Medulla oblongata (tissue), 1 donor: Measurements from ENCODE around the gene TGFA.

ENCODE experiments used
- DNase-seq: peaks from one replicate; pipeline ENCODE4 v3.0.0-alpha.2; 2015; ENCODE audit errors: extremely low spot score

TGFA gene

DNA sequence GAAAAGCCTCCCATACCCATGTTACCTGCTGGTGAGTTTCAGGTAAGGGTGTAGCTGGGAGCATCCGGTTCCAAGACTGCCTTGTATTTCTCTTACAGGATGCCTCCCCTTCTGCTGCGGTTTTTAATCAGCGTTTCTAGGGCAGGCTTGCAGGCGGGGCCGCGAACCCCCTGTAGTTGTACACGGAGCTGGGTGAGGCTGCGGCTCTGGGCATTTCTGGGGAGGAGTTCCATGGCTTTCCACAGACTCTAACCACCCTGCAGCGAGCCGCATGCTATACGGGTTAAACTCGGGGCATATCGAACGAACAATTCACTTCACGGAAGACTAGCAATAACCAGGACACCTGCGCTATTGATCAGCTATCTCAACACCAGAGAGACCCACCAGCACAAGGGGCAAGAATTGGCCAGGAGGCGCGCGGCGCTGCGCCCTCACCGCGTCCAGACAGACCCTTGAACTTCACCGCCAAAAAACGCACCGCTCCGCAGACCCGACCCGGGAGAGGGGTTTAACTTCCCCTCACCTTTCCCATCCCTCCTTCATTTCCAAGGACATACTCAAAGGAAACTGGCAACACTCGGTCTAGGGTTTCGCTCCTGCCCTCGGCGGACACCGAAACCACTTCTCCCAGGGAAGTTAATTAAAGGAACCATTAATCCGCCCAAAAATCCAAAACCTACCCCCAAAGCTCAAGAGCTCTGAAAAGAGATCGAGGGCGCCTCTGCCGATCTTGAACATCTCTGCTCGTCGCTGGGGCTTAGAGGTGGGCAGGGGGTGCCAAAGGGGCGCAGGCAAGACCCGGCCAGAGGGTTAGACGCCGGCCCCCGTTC lies 909 bp downstream of the TGFA start:
- no peak for DNase-seq

DNA sequence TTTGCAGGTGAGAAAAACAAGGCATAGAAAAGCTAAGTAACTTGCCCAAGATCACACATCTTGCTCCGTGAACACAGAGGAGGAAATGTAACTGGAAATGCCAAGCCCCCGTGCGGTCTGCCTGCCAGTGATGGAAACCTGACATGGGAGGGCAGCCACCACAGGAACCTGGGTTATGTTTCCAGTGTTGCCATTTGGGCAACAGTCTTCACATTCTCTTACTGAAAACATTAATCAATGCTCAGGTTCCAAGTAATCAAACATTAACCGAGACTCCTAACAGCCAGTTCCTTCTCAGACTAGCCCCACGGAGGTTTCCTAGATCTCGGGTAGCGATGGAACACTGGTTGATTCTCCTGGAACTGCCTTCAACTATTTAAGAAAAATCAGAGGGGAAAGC lies 2.5 kb downstream of the TGFA start:
- no peak for DNase-seq

DNA sequence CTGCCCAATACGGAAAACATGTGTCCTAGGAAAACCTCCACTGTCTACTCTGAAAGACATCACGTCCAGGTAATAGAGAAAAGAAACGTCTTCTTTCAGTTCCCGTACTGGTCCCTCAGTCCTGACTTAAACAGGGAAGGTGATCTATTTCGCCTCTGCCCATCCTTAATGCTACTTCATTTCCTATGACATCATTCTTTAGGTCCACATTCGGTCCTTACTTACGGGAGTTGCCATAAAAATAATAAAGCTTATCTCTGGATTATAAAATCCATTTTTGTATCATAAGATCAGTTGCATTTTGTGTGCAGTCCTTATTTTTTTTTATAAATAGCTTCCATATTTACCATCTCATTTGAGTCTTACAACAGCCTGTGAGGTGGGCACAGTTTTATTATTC lies 3.7 kb downstream of the TGFA start:
- no peak for DNase-seq

DNA sequence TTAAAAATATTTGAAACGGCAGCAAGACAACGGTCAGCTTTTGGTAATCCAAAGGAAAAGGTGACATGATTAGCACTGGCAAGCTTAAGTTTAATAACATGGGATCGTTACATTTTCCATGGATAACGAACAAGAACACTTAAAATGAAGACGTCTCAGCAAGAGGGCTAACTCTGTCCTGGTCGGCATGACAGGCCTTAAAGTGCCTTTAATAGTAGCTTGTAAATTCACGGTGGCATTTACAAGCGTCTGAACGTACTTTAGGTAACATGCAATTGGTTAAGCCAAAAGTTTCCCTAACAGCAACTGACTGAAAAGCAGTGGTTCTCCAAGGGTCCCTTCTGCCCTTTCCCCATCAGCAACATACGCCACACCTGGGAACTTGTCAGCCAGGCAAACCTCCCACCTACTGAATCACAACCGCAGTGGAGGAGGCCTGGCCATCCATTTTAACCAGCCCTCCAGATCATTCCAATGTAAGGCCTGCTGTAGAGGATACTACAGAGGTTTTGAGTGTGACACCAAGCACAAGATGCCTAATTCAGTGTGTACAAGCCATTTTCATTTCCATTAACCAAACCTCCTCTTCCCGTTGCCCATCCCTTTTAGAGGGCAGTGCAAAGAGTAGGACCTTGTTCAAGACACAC lies 4.4 kb downstream of the TGFA start:
- DNase-seq: no peak

DNA sequence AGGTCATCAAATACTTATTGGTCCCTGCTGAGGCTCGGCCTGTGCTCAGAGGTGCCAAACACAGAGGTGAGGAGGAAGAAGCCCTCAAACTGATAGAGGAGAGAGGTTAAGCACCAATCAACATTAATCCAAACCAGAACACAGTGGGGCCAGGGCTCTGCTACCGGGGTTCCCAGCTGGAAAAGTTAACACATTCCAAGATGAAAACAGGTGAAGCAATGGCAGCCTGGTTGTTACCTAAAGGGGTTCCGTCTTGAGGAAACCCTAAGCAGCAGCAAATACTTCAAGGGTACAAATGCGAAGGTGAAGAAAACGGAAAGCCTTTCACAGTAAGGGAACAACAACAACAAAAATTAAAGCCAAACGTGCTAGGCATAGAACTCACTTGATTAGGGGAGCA lies 5.4 kb downstream of the TGFA start:
- no peak for DNase-seq

DNA sequence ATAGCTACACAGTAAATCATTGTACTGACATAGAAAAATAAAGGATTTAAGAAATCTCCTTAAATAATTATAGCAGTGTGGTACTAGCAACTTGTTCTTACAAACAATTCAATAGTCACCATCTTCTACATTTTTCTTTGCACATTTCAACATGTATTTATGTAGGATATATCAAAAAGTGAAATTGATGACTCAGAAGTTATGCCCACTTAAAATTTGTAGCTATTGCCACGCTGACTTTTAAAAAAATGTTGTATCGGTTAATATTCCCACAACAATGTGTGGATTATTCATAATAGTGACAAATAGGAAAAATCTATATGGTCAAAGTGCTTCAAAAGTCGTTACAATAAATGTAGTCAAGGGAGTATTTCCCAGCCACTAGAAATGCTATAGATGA lies 6.7 kb downstream of the TGFA start:
- DNase-seq: no peak

DNA sequence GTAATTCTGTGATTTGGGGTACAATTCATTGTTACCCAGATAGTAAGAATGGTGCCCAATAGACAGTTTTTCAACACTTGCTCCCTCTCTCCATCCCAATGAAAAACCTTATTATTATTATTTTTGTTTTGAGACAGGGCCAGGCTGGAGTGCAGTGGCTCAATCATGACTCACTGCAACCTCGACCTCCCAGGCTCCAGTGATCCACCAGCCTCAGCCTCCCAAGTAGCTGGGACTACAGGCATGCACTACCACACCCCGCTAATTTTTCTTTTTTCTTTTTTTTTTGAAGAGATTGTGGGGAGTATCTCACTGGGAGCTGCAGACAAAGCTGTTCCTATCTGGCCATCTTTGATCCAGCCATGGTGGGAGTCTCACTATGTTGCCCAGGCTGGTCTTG lies 7.2 kb downstream of the TGFA start:
- no peak for DNase-seq

DNA sequence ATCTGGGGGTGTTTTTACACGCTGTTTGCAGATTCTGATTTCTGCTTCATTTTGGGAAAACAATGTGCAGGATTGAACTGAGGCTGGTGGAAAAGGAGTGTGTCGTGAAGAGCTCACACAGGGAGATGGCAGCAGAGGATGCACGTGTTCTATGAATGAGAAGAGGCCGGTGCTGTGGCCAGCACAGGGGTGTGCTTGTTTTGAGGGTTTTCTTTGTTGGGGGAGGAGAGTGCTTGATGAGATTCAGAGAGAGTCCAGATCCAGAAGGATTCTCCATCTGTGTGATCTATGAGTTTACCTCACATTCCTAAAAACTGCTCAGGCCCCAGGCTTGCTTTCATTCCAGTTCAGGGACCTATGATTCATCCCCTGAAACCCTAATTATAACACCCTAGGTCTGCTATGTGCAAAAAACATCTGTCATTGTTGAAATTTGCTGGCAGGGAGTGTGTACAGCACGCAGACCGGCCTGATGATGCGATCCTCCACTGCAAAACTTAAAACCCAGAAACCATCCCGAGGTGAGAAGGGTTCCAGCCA lies 12.1 kb downstream of the TGFA start:
- DNase-seq: peak; percentile 75

DNA sequence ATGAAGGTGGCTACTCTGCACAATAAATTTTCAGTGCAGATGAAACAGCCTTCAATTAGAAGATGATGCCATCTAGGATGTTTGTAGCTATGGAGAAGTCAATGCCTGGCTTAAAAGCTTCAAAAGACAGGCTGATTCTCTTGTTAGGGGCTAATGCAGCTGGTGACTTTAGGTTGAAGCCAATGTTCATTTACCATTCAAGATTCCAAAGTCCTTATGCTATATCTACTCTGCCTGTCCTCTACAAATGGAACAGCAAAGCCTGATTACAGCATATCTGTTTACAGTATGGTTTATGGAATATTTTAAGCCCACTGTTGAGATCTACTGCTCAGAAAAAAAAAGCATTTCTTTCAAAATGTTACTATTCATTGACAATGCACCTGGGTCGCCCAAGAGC lies 15.8 kb downstream of the TGFA start:
- DNase-seq: no peak

DNA sequence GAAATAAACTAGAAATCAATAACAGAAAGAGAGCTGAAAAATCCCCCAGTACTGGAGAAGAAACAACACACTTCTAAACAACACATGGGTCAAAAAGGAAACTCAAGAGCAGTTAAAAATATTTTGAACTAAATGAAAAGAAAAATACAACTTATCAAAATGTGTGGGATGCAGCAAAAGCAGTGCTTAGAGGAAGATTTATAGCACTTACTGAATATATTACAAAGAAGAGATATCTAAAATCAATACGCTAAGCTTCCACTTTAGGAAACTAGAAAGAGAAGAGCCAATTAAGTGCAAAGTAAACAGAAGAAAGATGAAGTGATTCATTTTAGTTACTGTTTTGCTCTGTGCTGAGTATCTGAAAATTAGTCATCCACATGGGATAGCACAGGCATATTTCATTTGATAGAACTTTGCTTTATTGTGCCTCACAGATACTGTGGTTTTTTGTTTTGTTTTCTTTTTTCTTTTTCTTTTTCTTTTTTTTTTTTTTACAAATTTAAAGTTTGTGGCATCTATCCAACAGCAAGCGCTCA lies 17.0 kb downstream of the TGFA start:
- DNase-seq: no peak

DNA sequence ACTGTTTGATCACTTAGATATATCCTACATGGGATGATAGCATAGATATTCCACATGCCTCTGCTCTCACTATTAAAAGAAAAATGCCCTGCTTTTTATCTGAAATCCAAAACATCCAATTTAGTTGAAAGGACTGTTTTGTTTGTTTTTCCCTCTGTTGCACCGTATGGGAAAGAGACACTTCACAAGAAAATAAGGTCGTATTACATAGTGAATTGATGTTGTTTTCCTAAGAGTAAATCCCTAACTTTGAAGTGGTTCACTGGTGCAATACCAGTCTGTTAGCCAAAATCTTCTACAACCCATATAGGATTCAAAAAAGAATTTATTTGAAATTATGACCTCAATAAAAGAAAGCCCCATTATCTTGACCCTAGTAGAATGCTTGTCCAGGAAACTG lies 18.1 kb downstream of the TGFA start:
- no peak for DNase-seq

DNA sequence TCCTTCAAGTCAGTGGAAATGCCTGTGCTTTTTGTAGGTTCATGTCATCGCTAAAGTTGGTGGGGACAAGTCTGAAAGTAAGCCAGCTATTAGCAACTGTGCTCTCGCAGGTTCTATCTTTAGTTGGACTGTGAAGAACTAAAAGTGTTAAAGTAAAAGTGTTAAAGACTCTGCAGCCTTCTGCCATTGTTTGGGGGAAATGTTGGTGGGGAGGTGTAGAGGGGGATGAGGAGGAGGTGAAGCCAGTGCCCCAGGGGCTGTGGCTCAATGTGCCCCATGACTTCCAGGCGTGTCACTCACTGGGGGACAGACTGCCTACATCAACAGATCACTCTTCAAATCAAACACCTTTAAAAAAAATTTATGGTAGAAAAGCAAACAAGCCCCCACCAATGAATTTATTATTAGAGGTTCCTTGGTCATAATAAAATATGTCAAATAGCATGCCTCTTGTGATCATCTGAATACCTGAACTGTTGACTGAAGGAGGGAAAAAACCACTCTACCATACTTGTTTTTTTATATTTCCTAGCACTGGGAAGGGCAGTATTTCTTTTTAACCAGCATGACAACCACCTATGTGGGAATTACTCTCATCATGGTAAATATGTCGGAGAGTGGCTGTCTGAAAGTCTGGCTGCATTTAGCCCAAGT lies 19.3 kb downstream of the TGFA start:
- DNase-seq: no peak

DNA sequence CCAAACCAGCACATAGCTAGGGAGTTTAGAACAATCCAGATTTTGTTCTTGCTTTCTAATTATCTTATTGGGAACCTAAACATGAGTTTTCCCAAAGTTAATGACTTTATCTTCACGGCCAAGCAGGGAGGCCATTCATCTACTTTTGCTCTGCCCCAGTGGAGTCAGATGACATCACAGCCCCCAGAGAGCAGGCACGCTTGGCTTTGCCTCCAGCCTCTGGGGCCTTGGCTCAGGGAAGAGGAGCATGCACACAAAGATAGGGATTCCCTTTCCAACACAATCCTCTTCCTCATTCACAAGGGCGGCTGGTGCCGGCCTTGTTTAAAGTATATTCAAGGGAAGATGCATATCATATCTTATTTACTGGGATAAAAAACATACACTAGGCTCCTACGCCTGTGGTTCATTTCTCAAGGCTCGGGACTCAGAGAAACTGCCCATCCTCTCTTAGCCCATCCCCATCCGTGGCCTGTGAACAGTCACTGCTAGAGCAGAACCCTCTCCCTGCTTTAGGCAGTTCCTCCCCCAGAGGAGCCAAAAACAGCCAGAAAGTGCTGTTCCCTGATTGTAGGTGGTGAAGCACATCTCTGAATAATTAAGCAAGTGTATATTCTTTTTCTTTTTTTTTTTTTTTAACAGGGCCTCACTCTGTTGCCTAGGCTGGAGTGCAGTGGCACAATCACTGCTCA lies 21.2 kb downstream of the TGFA start:
- no peak for DNase-seq

DNA sequence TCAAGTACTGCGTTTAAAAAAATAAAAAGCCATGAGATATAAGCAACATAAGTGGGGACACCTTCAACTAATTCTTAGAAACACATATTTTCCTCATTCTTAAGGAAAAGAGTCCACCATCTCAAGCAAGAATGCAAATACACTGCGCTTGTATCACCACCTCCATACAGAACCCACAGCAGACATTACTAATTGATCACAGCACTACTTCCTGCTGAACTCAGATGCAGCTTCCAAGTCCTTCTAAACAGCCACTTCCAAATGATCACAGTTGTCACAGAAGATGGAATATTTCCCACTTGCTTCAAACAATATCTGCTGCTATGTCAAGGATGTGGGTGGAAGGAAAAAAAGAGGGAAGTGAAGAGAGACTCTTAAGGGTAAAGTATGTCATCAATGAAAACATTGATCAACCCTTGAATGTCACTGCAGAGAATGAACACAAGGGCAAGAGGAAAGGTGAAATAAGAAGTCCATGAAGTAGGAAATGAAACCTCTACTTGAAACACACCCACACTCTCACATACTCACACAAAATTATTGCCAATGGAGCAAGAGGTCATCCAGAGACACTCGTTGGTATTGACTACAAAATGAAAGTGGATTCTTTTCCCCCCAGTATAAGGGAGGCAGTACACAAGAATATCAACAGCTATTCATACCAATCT lies 22.1 kb downstream of the TGFA start:
- no peak for DNase-seq

DNA sequence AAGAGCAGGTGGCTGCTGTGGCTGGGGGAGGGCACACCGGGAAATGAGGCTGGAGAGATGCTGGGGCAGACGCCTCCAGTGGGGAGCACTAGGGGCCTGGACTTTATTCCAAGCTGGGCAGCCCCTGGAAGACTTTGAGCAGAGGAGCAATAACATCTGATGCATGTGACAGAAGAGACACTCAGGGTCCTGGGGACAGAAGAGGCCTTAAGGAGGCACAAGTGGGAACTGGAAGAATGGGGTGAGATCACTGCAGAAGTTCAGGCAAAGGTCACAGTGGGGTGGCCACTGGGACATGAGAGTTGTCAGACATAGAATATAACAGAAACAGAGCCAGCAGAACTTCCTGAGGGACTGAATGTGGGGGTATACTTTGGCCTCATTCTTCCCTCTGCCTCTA lies 24.0 kb downstream of the TGFA start:
- no peak for DNase-seq

DNA sequence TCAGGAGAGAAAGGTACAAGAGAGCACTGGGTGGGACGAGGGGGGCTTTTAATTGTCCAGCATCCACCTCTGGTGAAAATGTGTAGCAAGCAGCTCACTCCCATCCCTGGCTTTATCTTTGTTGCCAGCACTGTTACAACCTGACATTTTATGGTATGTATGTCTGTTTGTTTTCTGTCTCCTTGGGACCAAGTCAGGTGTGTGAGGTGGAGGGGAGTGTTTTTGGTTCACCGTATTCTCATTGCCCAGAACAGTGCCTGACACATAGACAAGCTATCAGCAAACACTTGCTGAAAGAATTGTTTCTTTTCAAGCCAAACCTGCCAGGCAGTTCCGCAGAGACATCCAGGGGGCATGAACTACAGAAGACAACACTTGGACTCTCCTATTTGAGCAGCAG lies 24.7 kb downstream of the TGFA start:
- DNase-seq: no peak

DNA sequence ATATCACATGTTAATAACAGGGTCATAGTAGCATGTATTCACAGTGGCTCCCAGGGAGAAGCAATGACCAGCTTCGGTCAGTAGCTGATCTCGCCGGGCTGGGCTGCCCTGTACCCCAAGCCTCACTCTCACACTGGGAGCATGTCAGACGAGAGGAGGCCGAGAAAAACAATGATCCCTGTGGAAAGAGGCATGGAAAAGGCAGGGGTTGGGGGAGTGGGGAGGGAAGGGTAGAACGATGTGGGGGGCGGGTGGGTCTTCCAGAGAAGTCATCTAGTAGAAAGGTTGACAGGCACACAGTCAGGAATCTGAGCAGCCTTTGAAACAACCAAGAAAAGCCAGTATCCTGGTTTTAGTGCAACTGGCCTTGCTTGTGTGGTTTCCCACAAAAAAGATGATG lies 25.4 kb downstream of the TGFA start:
- no peak for DNase-seq

DNA sequence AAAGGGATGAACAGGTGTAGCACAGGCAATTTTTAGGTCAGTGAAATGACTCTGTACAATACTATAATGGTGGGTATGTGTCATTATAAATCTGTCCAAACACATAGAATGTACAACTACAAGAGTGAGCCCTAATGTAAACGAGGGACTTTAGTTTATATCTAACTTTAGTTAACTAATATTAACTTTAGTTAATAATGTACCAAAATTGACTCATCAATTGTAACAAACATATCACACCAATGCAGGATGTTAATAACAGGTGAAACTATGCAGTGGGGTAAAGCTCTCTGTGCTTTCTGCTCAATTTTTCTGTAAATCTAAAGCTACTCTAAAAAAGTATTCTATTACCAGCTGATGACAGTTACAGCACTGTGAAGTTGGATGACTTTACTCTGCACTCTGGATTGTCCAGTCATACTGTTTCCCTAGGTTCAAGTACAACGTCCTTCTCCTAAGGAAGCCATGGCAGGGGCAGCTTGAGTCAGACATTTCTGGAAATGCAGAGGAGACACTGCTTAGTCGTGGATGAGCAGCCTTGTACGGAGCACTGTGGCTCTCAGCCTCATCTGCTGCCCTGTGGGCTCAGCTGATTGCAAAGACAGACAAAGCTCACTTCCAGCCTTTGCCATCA lies 26.1 kb downstream of the TGFA start:
- no peak for DNase-seq

DNA sequence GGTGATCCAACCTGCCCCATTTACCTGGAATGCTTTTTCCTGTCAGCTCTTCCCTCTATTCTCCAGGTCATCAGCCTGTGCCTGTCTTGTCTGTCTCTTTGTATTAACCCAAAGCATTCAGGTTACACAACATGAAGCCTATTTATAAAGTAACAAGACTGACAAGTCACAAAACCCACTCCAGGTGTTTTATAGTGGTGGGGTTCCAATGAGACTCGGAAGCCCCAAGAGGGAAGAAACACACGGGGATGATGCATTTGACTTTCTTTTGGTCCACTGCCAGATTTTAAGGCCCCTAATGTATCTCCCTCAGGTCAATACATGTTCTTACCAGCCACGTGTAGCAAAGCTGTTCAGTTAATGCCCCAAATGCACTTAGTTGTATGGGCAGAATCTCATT lies 27.5 kb downstream of the TGFA start:
- no peak for DNase-seq

DNA sequence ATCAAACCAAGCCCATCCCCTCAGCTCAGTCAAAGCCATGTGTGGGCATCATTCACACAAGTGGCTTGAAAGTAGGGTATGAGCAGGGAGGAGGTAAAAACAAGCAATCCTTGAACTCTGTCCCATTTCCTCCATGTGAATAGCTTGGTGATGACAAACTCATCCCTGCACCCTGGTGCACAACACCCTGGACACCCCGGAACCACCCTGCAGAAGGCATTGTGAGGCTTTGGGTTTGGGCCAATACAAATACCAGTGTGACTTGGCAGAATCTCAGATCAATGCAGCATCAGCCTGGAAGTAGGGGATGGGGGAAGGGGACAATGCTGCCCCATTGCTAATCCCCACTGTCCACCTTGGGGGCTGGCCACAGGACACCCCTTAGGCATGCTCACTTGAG lies 28.6 kb downstream of the TGFA start:
- DNase-seq: no peak
